ENCODE measurements around the gene ZNG1A. TPM values are rescaled to one million over a fixed set of nuclear protein-coding genes. Genes with fewer than 3 reads are reported as not detected.
"Not testable (repeated sequence)": the region's sequence is repeated elsewhere in the genome, so short reads cannot be mapped to it uniquely, and the experiment has no call there.

ZNG1A gene
- total RNA-seq, 6 experiments from 2014 or later, result 20.1 to 27.7 (median 24.6) TPM

DNA sequence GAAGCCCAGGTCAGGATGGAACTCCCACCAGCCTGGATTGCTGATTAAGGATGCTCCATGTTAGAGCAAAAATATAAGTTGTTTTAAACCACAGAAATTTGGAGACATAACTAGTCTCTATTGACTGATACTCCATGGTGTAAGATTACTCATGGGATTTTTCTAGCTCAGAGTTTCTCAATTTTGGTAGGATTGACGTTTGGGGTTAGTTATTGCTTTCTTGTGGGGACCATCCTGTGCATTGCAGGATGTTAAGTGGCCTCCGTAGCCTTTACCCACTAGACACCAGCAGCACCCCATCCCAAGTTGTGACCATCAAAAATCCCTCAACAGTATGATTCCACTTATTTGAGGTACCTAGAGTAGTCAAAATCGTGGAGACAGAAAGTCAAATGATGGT, 80.1 kb downstream of the ZNG1A start:
- not testable (repeated sequence) for H3K4me3 Mint-ChIP-seq; H3K27me3 Mint-ChIP-seq (ENCODE audit: insufficient read depth); H3K27ac Mint-ChIP-seq; DNase-seq; H3K4me1 Mint-ChIP-seq (ENCODE audit: low read depth); H3K36me3 Mint-ChIP-seq (ENCODE audit: low read depth); H3K9me3 Mint-ChIP-seq

DNA sequence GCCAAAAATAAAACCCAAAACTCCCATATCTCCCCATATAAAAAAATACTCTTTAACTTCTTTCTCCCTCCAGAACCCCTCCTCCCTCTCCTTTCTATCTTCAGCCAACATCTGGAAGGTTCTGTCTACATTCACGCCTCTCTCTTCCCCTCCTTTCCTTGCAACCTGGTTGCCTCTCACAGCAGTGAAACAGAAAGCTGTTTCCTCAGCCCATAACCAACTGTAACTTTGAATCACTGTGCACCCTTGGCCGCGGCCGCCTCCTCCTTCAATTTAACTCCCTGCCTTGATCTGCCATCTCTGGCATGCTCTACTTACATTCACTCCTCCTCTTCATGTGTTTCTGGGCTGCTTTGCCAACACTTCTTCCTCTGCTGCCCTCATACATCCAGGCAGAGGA, 83.9 kb downstream of the ZNG1A start:
- not testable (repeated sequence) for H3K27ac Mint-ChIP-seq; H3K36me3 Mint-ChIP-seq (ENCODE audit: low read depth); DNase-seq; H3K27me3 Mint-ChIP-seq (ENCODE audit: insufficient read depth); H3K4me3 Mint-ChIP-seq; H3K9me3 Mint-ChIP-seq
- peaks cover 11% of the 10 kb centered on the region for H3K4me1 Mint-ChIP-seq (ENCODE audit: low read depth)

DNA sequence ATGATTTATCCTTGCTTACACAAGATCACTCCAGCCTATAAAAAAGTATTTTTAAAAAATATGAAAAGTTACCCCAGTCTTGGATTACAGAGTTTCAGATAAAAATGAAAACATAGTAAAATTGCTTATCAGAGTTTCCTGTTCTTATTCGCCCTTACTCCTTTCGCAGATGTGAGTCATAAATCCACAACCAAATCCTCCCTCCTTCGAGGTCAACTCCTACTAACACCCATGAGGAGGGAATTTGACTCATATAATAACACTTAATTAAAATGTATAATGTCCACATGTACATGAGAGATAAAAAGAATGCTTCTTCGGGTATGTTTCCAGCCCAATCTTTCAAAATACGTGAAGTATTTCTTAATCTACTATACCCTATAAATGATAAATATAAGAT, 84.5 kb downstream of the ZNG1A start:
- not testable (repeated sequence) for DNase-seq; H3K9me3 Mint-ChIP-seq; H3K27me3 Mint-ChIP-seq (ENCODE audit: insufficient read depth); H3K36me3 Mint-ChIP-seq (ENCODE audit: low read depth); H3K4me3 Mint-ChIP-seq; H3K27ac Mint-ChIP-seq
- peaks cover 11% of the 10 kb centered on the region for H3K4me1 Mint-ChIP-seq (ENCODE audit: low read depth)

DNA sequence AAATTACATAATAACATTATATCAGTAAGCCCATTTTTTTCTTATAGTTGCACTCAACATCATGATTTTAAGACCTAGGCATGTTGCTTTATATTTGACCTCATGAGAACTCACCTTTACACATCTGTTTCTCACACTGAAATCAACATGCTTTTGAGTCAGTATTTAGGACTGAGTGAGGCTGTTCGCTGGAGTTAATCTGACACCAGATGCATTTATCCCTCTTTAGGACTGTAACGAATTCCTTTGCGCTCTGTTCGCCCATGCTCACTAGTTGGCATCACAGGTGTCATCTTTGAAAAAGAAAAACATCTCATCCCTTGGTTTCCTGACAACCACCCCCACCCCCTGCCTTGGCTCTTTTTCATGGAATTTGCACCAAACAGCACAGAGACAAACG, 84.9 kb downstream of the ZNG1A start:
- H3K27ac Mint-ChIP-seq; DNase-seq; H3K36me3 Mint-ChIP-seq (ENCODE audit: low read depth); H3K4me3 Mint-ChIP-seq; H3K27me3 Mint-ChIP-seq (ENCODE audit: insufficient read depth); H3K9me3 Mint-ChIP-seq: not testable (repeated sequence)
- H3K4me1 Mint-ChIP-seq (ENCODE audit: low read depth), result peaks cover 11% of the 10 kb centered on the region

DNA sequence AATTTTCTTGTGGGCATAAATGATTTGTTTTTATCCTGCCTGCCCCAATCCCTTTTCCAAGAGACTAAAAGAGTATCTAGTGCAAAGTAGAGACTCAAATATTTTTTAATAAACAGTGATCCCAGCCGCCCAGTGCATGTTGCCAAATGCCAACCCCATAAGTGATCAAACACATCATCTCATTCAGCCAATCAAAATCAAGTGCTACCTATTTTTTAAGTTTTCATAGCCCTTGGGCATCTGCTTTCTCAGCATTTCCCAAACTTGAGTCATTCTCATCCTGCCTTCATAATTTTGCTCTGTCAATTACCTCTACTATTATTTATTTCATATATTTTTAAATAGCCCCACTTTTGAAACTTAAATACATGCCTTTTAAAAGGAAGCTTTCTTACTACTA, 88.0 kb downstream of the ZNG1A start:
- H3K27ac Mint-ChIP-seq; H3K4me3 Mint-ChIP-seq; H3K27me3 Mint-ChIP-seq (ENCODE audit: insufficient read depth); H3K9me3 Mint-ChIP-seq; H3K36me3 Mint-ChIP-seq (ENCODE audit: low read depth): not testable (repeated sequence)
- peak; percentile 25 for DNase-seq
- H3K4me1 Mint-ChIP-seq (ENCODE audit: low read depth), result peaks cover 22% of the 10 kb centered on the region

- TF ChIP-seq, protein P1, sequence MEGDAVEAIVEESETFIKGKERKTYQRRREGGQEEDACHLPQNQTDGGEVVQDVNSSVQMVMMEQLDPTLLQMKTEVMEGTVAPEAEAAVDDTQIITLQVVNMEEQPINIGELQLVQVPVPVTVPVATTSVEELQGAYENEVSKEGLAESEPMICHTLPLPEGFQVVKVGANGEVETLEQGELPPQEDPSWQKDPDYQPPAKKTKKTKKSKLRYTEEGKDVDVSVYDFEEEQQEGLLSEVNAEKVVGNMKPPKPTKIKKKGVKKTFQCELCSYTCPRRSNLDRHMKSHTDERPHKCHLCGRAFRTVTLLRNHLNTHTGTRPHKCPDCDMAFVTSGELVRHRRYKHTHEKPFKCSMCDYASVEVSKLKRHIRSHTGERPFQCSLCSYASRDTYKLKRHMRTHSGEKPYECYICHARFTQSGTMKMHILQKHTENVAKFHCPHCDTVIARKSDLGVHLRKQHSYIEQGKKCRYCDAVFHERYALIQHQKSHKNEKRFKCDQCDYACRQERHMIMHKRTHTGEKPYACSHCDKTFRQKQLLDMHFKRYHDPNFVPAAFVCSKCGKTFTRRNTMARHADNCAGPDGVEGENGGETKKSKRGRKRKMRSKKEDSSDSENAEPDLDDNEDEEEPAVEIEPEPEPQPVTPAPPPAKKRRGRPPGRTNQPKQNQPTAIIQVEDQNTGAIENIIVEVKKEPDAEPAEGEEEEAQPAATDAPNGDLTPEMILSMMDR (IDR thresholded peaks at IDR 0.05), result peak; percentile 40
- not testable (repeated sequence) for H3K27me3 Mint-ChIP-seq (ENCODE audit: insufficient read depth); H3K9me3 Mint-ChIP-seq; H3K27ac Mint-ChIP-seq; DNase-seq; H3K36me3 Mint-ChIP-seq (ENCODE audit: low read depth)
- Mint-ChIP-seq H3K4me3 (peak overlapping the region; percentile 57; the same call in 1 of the 2 replicates), H3K4me1 (ENCODE audit: low read depth) (peaks cover 17% of the 10 kb centered on the region)
These were observed 90.3 kb downstream of the ZNG1A start for GRCh38 chr9:88396-89037.

GRCh38 chr9:87860-88259, 91.0 kb downstream of the ZNG1A start:
- not testable (repeated sequence) for H3K4me3 Mint-ChIP-seq; DNase-seq; H3K9me3 Mint-ChIP-seq; H3K36me3 Mint-ChIP-seq (ENCODE audit: low read depth); H3K27me3 Mint-ChIP-seq (ENCODE audit: insufficient read depth); H3K27ac Mint-ChIP-seq
- peaks cover 17% of the 10 kb centered on the region for H3K4me1 Mint-ChIP-seq (ENCODE audit: low read depth)

DNA sequence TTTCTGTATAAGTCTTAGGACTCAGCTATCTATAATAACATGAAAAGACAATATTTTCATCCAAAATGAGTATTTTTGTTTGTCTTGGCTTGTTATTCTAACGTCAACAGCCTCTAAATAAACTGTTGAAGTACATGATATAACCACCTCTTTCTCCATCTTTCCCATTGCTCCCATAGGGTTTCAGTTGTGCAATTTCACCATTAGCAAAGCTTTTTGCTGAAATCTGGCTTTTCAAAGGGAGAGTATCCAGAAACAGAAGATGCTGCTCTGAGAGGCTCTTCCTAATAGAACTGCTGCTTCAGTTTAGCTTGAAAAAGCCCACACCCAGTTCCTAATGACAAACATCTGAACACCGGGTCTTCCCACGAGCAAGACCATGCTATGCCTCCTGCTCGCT, 91.8 kb downstream of the ZNG1A start:
- peaks cover 17% of the 10 kb centered on the region for H3K4me1 Mint-ChIP-seq (ENCODE audit: low read depth)
- H3K9me3 Mint-ChIP-seq; DNase-seq; H3K27ac Mint-ChIP-seq; H3K27me3 Mint-ChIP-seq (ENCODE audit: insufficient read depth); H3K4me3 Mint-ChIP-seq; H3K36me3 Mint-ChIP-seq (ENCODE audit: low read depth): not testable (repeated sequence)

DNA sequence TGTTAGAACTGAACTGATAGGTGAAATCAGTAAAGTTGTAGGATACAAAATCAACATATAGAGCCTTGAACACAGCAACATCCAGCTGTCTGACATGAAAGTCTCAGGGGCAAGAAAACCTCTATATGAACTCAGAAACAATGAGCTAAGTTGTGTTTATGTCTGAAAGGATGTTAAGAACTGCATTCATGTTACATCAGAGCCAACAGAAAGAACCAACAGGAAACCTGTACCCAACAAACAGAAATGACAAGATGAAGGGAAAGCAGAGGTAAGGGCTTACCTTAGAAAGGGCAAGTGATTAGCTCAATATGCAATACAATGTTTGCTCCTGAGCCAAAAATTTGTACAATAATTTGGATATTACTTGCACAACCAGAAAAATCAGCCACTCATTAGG, 92.2 kb downstream of the ZNG1A start:
- not testable (repeated sequence) for H3K9me3 Mint-ChIP-seq; DNase-seq; H3K27ac Mint-ChIP-seq; H3K4me3 Mint-ChIP-seq; H3K27me3 Mint-ChIP-seq (ENCODE audit: insufficient read depth); H3K36me3 Mint-ChIP-seq (ENCODE audit: low read depth)
- H3K4me1 Mint-ChIP-seq (ENCODE audit: low read depth), result peaks cover 17% of the 10 kb centered on the region

DNA sequence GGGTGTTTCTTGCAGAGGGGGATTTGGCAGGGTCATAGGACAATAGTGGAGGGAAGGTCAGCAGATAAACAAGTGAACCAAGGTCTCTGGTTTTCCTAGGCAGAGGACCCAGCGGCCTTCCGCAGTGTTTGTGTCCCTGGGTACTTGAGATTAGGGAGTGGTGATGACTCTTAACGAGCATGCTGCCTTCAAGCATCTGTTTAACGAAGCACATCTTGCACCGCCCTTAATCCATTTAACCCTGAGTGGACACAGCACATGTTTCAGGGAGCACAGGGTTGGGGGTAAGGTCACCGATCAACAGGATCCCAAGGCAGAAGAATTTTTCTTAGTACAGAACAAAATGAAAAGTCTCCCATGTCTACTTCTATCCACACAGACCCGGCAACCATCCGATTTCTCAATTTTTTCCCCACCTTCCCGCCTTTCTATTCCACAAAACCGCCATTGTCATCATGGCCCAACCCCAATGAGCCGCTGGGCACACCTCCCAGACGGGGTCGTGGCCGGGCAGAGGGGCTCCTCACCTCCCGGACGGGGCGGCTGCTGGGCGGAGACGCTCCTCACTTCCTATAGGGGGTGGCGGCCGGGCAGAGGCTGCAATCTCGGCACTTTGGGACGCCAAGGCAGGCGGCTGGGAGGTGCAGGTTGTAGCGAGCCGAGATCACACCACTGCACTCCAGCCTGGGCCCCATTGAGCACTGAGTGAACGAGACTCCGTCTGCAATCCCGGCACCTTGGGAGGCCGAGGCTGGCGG, 95.7 kb downstream of the ZNG1A start:
- not testable (repeated sequence) for H3K27ac Mint-ChIP-seq; H3K36me3 Mint-ChIP-seq (ENCODE audit: low read depth); H3K9me3 Mint-ChIP-seq; H3K4me1 Mint-ChIP-seq (ENCODE audit: low read depth); DNase-seq; H3K27me3 Mint-ChIP-seq (ENCODE audit: insufficient read depth); H3K4me3 Mint-ChIP-seq

GRCh38 chr9:78333-78732, 100.5 kb downstream of the ZNG1A start:
- not testable (repeated sequence) for H3K9me3 Mint-ChIP-seq; H3K27me3 Mint-ChIP-seq (ENCODE audit: insufficient read depth); H3K4me3 Mint-ChIP-seq; H3K36me3 Mint-ChIP-seq (ENCODE audit: low read depth)
- H3K27ac Mint-ChIP-seq, result peak overlapping the region; percentile 40
- DNase-seq, result peak; percentile 7
- peaks cover 26% of the 10 kb centered on the region for H3K4me1 Mint-ChIP-seq (ENCODE audit: low read depth)

- not testable (repeated sequence) for H3K27ac Mint-ChIP-seq; H3K9me3 Mint-ChIP-seq; H3K4me3 Mint-ChIP-seq; H3K27me3 Mint-ChIP-seq (ENCODE audit: insufficient read depth); H3K36me3 Mint-ChIP-seq (ENCODE audit: low read depth); DNase-seq
- peaks cover 26% of the 10 kb centered on the region for H3K4me1 Mint-ChIP-seq (ENCODE audit: low read depth)
These were observed 102.5 kb downstream of the ZNG1A start for GRCh38 chr9:76389-76788.

GRCh38 chr9:73900-74525, 104.8 kb downstream of the ZNG1A start:
- Mint-ChIP-seq H3K4me1 (ENCODE audit: low read depth) (peaks cover 26% of the 10 kb centered on the region), H3K4me3 (peak overlapping the region; percentile 82), H3K27ac (peak overlapping the region; percentile 89)
- not testable (repeated sequence) for H3K36me3 Mint-ChIP-seq (ENCODE audit: low read depth); H3K27me3 Mint-ChIP-seq (ENCODE audit: insufficient read depth); H3K9me3 Mint-ChIP-seq
- peak; percentile 5 for DNase-seq
